NCI-H128 (cell line): ENCODE measurements around the gene SMYD3.
"Not testable (repeated sequence)": the region's sequence is repeated elsewhere in the genome, so short reads cannot be mapped to it uniquely, and the experiment has no call there.

Source experiments
- DNase-seq: peaks from one replicate; lab custom pipeline; 2025; ENCODE audit not compliant: unreplicated experiment; lab: John Stamatoyannopoulos, UW

The SMYD3 gene

GRCh38 chr1:246364415-246364941 lies 142.6 kb downstream of the SMYD3 start:
- peak; percentile 21 for DNase-seq

GRCh38 chr1:246357014-246357598 lies 150.0 kb downstream of the SMYD3 start:
- not testable (repeated sequence) for DNase-seq

- DNase-seq = no peak
Measured at GRCh38 chr1:246355411-246356230, 151.5 kb downstream of the SMYD3 start.

- no peak for DNase-seq
Measured at GRCh38 chr1:246351721-246352120, 155.4 kb downstream of the SMYD3 start.

GRCh38 chr1:246350745-246351144 lies 156.3 kb downstream of the SMYD3 start:
- DNase-seq = no peak

GRCh38 chr1:246343937-246344336 lies 163.1 kb downstream of the SMYD3 start:
- DNase-seq = no peak

- no peak for DNase-seq
Measured at GRCh38 chr1:246343251-246343650, 163.8 kb downstream of the SMYD3 start.

GRCh38 chr1:246338546-246338945 lies 168.5 kb downstream of the SMYD3 start:
- no peak for DNase-seq

- DNase-seq = no peak
Measured at GRCh38 chr1:246338098-246338497, 169.0 kb downstream of the SMYD3 start.

GRCh38 chr1:246335151-246335550 lies 171.9 kb downstream of the SMYD3 start:
- no peak for DNase-seq

GRCh38 chr1:246333855-246334254 lies 173.2 kb downstream of the SMYD3 start:
- no peak for DNase-seq

GRCh38 chr1:246332078-246332477 lies 175.0 kb downstream of the SMYD3 start:
- DNase-seq = no peak

- no peak for DNase-seq
Measured at GRCh38 chr1:246329900-246330299, 177.2 kb downstream of the SMYD3 start.

GRCh38 chr1:246329292-246329691 lies 177.8 kb downstream of the SMYD3 start:
- not testable (repeated sequence) for DNase-seq

GRCh38 chr1:246324711-246325110 lies 182.4 kb downstream of the SMYD3 start:
- no peak for DNase-seq

- not testable (repeated sequence) for DNase-seq
Measured at GRCh38 chr1:246324033-246324432, 183.0 kb downstream of the SMYD3 start.

GRCh38 chr1:246320286-246320685 lies 186.8 kb downstream of the SMYD3 start:
- DNase-seq = no peak

- DNase-seq = no peak
Measured at GRCh38 chr1:246319083-246319714, 187.9 kb downstream of the SMYD3 start.

- no peak for DNase-seq
Measured at GRCh38 chr1:246318622-246319021, 188.5 kb downstream of the SMYD3 start.

GRCh38 chr1:246318036-246318359 lies 189.1 kb downstream of the SMYD3 start:
- no peak for DNase-seq

- no peak for DNase-seq
Measured at GRCh38 chr1:246317332-246318035, 189.6 kb downstream of the SMYD3 start.
